Mammary epithelial cell (primary cell): ENCODE measurements around the gene PYCR2.

ENCODE experiments used
- CTCF ChIP-seq, 2 donors: IDR thresholded peaks in 1 of 2; conservative IDR thresholded peaks in 1 of 2; 2 replicates each; pipeline ENCODE4 v1.5.1; 2011 to 2012; ENCODE audit warnings: inconsistent platforms in 2 of 2, low read length in 2 of 2, mild to moderate bottlenecking in 2 of 2, control low read depth in 1 of 2, low read depth in 1 of 2; ENCODE audit not compliant: insufficient read depth in 1 of 2; ENCODE audit errors: extremely low read depth in 1 of 2
- EZH2 ChIP-seq: IDR thresholded peaks from 2 replicates; pipeline ENCODE4 v1.6.1; 2012; ENCODE audit warnings: low read length, inconsistent platforms, borderline replicate concordance

- no peak for TF ChIP-seq CTCF (conservative IDR thresholded peaks at IDR 0.05 in 1 of 2, IDR thresholded peaks at IDR 0.05 in 1 of 2; ENCODE audit: extremely low read depth in 1 of 2, insufficient read depth in 1 of 2, low read depth in 1 of 2, low read length in 2 of 2)
- TF ChIP-seq EZH2 = no peak
Observed at GRCh38 chr1:225875044-225875815, 48.8 kb downstream of the PYCR2 start.
